ENCODE results near the gene CYP2C19.
"Not testable (repeated sequence)": the region's sequence is repeated elsewhere in the genome, so short reads cannot be mapped to it uniquely, and the experiment has no call there.

The CYP2C19 gene

DNA sequence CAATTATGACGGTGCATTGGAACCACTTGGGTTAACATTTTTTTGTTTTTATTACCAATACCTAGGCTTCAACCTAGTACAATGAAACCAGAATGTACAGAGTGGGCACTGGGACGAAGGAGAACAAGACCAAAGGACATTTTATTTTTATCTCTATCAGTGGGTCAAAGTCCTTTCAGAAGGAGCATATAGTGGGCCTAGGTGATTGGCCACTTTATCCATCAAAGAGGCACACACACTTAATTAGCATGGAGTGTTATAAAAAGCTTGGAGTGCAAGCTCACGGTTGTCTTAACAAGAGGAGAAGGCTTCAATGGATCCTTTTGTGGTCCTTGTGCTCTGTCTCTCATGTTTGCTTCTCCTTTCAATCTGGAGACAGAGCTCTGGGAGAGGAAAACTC lies at the start of gene CYP2C19:
TSS of gene CYP2C19 (plus strand) at position 289 of the 400 bp plus-strand sequence. CDS start at position 314, 25 bp downstream.
- no peak for FAIRE-seq

GRCh38 chr10:94725871-94726270 lies 36.6 kb upstream of the CYP2C19 start:
- FAIRE-seq, result no peak

DNA sequence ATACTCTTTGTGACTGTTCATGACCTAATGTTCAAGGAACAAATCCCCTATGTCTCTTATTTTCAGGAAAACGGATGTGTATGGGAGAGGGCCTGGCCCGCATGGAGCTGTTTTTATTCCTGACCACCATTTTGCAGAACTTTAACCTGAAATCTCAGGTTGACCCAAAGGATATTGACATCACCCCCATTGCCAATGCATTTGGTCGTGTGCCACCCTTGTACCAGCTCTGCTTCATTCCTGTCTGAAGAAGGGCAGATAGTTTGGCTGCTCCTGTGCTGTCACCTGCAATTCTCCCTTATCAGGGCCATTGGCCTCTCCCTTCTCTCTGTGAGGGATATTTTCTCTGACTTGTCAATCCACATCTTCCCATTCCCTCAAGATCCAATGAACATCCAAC lies 27.3 kb upstream of the CYP2C19 start:
- FAIRE-seq, result no peak

DNA sequence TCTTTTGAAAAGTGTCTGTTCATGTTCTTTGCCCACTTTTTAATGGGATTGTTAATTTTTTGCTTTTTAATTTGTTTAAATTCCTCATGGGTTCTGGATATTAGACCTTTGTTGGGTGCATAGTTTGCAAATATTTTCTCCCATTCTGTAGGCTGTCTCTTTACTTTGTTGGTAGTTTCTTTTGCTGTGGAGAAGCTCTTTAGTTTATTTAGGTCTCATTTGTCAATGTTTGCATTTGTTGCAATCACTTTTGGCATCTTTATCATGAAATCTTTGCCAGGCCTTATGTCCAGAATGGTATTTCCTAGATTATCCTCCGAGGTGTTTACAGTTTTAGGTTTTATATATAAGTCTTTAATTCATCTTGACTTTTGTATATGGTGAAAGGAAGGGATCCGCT lies 23.9 kb upstream of the CYP2C19 start:
- FAIRE-seq, result no peak

DNA sequence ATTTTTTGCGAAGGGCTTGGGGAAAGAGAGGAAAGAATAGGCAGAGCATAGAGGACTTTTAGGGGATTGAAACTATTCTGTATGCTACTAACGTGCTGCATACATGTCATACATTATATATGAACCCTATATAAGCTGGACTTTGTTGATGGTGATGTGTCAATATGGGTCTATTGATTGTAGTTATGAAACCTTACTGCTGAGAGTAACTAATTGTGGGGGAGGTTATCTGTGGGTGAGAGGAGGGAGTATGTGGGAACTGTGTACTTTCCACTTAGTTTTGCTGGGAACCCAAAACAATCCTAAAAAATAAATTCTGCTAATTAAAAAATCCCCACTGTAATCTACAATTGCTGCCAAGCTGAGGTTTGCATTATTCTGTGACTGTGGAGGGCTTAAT lies 15.3 kb upstream of the CYP2C19 start:
- FAIRE-seq, result no peak

- no peak for FAIRE-seq
These were observed 14.6 kb upstream of the CYP2C19 start for GRCh38 chr10:94747838-94748237.

GRCh38 chr10:94757916-94758315 lies 4.6 kb upstream of the CYP2C19 start:
- FAIRE-seq, result no peak

GRCh38 chr10:94760586-94761178 lies 1.8 kb upstream of the CYP2C19 start:
- FAIRE-seq, result no peak

GRCh38 chr10:94775425-94775824 lies 12.9 kb downstream of the CYP2C19 start:
- FAIRE-seq, result not testable (repeated sequence)

DNA sequence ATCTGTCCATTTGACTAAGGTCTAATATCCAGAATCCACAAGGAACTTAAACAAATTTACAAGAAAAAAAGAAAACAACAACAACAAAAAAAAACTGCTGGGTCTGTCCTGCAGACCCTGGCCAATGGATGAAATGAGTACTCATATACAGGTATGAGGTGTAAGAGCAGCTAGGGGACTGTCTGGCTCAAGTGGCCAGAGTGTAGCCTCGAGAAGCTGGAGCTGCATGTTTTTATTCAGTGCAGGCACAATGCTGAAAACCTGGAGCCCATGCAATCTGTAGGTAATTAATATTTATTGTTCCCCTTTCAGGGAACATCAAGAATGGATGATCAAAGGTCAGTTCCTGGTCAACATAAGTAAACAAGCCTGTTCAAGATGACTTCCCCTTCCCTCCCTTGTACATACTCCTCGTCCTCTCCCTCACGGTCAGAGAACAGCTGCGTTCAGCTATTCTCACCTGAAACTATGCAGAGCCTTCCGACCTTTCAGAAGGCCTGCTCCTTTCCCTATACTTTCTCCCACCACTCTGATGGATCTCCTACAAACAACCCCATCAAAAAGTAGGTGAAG lies 15.5 kb downstream of the CYP2C19 start:
- FAIRE-seq, result no peak

DNA sequence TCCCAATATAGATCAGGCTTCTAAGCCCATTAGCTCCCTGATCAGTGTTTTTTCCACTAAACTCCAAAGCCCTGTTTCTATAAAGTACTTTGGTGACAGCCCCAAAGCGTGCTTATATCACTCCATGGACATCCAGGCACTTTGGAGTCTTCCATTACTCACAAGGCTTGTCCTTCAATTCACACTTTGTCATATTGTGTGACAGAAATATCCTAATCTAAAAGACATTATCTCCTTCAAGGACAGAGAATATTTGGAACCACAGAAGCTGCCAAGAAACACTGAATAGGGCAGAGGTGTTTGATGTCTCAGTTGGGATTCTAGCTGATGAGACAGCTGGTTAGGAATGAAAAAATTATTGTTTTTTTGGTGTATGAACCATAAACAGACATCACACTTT lies 18.4 kb downstream of the CYP2C19 start:
- no peak for FAIRE-seq

- no peak for FAIRE-seq
These were observed 21.8 kb downstream of the CYP2C19 start for GRCh38 chr10:94784256-94784655.

- FAIRE-seq, result no peak
These were observed 22.7 kb downstream of the CYP2C19 start for GRCh38 chr10:94785211-94785610.

DNA sequence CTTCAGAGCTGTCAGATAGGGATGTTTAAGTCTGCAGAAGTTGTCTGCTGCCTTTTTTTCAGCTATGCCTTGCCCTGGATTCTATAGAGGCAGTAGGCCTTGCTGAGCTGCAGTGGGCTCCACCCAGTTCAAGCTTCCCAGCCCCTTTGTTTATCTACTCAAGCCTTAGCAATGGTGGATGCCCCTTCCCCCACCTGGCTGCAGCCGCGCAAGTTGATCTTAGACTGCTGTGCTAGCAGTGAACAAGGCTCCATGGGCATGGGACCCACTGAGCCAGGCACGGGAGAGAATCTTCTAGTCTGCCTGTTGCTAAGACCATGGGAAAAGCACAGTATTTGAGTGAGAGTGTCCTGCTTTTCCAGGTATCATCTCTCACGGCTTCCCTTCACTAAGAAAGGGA lies 38.1 kb downstream of the CYP2C19 start:
- not testable (repeated sequence) for FAIRE-seq

DNA sequence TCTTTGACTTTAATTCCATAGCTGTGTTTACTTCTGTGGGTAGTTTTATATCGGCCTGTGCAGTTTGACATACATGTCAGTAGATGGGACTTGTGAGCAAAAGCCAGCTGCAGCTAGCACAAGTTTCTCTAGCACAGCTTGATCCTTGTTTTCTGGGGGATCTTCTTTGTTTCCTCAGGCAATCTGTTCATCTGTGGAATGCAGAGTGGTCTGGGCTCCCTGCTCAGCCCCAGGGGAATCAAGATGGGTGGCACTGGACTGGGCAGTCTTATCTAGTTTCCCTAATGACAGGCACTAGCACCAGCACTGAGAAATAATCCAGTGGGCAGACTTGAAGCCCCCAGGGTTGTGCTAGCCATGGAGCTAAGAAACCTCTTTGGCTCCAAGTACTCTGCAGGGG lies 40.8 kb downstream of the CYP2C19 start:
- no peak for FAIRE-seq

GRCh38 chr10:94830025-94830424 lies 67.5 kb downstream of the CYP2C19 start:
- FAIRE-seq, result not testable (repeated sequence)

DNA sequence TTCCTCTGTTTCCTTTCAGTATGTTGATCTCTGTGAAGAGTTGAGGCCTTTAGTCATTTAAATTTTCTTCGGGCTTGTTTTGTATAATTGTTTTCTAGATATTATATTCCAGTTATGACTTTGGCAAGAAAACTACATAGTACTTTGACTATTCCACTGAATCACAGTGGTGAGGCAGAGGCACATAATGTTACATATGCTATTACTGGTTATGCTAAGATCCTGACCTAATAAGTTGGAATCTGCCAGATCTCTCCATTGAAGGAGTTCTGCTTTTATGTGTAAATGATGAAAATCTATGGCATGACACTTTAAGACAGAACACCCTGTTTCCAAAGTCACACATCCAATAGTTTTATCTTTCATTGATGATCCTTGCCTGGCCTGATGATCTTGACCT lies 83.7 kb downstream of the CYP2C19 start:
- FAIRE-seq, result no peak

DNA sequence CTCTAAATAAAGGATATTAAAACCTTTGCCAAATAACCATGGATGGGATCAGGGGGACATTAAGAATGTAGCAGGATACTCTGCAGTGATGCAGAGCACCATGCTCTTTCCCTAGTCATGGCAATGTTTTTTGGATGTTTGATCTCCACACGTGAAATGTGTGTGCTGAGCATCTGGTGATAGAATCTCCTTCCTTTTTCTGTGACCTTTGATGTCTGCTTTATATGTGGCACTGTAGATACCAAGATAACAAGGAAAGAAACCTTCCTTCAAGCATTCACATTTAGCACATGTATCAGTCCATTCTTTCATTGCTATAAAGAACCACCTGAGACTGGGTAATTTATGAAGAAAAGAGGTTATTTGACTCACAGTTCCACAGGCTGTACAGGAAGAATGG lies 88.3 kb downstream of the CYP2C19 start:
- FAIRE-seq, result no peak

GRCh38 chr10:94851263-94851662 lies 88.8 kb downstream of the CYP2C19 start:
- no peak for FAIRE-seq

GRCh38 chr10:94852438-94852837 lies 90.0 kb downstream of the CYP2C19 start:
- FAIRE-seq, result no peak

DNA sequence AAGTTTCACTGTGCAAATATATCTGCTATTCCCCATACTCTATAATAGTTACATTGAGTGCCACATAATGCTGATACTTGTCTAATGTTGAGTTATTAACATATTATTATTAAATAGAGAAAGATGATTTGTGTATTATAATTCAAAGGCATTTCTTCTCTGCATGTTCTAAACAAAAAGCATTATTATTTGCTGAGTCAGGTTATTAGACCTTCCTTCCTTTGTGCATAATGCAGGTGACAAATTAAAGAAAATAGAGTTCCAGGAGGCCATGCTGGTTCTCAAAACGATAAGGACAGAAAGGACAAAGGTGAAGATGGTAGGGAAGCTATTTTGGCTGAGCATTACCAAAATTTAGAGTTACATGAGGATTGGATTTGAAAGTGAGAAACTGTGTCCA lies 90.6 kb downstream of the CYP2C19 start:
- no peak for FAIRE-seq

GRCh38 chr10:94858005-94858404 lies 95.5 kb downstream of the CYP2C19 start:
- no peak for FAIRE-seq

GRCh38 chr10:94859086-94859485 lies 96.6 kb downstream of the CYP2C19 start:
- FAIRE-seq, result no peak

DNA sequence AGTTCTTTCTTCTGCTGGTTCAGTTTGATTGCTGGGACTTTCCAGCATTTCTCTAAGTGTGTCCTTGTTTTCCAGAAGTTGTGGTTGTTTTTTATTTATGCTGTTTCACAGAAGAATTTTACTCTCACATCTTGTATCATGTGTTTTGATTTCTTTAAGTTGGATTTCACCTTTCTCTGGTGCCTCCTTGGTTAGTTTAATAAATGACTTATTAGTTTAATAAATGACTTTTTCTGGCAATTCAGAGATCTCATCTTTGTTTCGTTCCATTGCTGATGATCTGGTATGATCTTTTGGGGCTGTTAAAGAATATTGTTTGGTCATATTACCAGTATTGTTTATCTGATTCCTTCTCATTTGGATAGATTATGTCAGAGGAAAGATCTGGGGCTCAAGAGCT lies 116.2 kb downstream of the CYP2C19 start:
- no peak for FAIRE-seq

DNA sequence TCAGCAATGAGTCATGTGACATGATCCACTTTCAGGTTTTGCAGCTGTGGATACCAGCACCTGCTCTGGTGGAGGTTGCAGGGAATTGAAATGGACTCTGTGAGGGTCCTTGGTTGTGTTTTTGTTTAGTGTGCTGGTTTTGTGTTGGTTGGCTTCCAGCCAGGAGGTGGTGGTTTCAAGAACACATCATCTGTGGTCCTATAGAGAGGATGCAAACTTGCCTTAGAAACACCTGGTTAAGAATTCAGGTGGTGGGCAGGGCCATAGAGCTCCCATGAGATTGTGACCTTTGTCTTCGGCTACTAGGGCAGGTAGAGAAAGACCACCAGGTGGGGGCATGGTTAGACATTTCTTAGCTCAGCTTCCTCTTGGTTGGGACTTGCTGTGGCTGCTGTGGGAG lies 116.7 kb downstream of the CYP2C19 start:
- no peak for FAIRE-seq
